MCF 10A (cell line): ENCODE data around the gene CNNM3. TPM values are rescaled to one million over a fixed set of nuclear protein-coding genes. Genes with fewer than 3 reads are reported as not detected.
"Not testable (repeated sequence)": the region's sequence is repeated elsewhere in the genome, so short reads cannot be mapped to it uniquely, and the experiment has no call there.

ENCODE experiments used
- BruUV-seq: library from RNA; stranded (reverse); fragments of 400-500 nt; replicated peaks from 2 replicates; lab custom pipeline; 2021; lab: Mats Ljungman, UMichigan
- CTCF ChIA-PET: fragments of 300-600 bp; sonication (Branson Sonifier 250); formaldehyde crosslinking; extraction: SDS; loops from one replicate; lab custom pipeline; 2021; ENCODE audit warnings: antibody characterized with exemption, inconsistent platforms; lab: Yijun Ruan, JAX
- POLR2A ChIA-PET: fragments of 300-600, 350-650 bp; sonication (Branson Sonifier 250); formaldehyde crosslinking; extraction: SDS; loops from one replicate; lab custom pipeline; 2020; ENCODE audit warnings: antibody characterized with exemption, inconsistent platforms; lab: Yijun Ruan, JAX
- DNase-seq: peaks from one replicate; pipeline ENCODE4 v3.0.0-alpha.2; 2018; ENCODE audit not compliant: unreplicated experiment
- H3K27ac Mint-ChIP-seq: one replicate; pipeline ENCODE4 v1.8.0; 2022; ENCODE audit warnings: mild to moderate bottlenecking, low read depth, mixed read lengths; ENCODE audit not compliant: unreplicated experiment
- H3K27me3 Mint-ChIP-seq: one replicate; pipeline ENCODE4 v1.8.0; 2022; ENCODE audit warnings: mixed read lengths; ENCODE audit not compliant: insufficient read depth, unreplicated experiment
- H3K36me3 Mint-ChIP-seq: one replicate; pipeline ENCODE4 v1.8.0; 2022; ENCODE audit warnings: mild to moderate bottlenecking, moderate library complexity, mixed read lengths; ENCODE audit not compliant: insufficient read depth, unreplicated experiment
- H3K4me1 Mint-ChIP-seq: one replicate; pipeline ENCODE4 v1.8.0; 2022; ENCODE audit warnings: mixed read lengths; ENCODE audit not compliant: insufficient read depth, unreplicated experiment
- H3K4me3 Mint-ChIP-seq: one replicate; pipeline ENCODE4 v1.8.0; 2022; ENCODE audit warnings: mild to moderate bottlenecking, moderate library complexity, mixed read lengths; ENCODE audit not compliant: unreplicated experiment
- H3K9me3 Mint-ChIP-seq: one replicate; pipeline ENCODE4 v1.8.0; 2022; ENCODE audit warnings: mixed read lengths; ENCODE audit not compliant: unreplicated experiment
- intact Hi-C: fragments of 100-400 bp; cut with micrococcal nuclease; formaldehyde crosslinking; loops from 2 replicates; pipeline ENCODE4 v1.14.1; 2022
- total RNA-seq: library from RNA; stranded (reverse); gene quantifications from 2 replicates; pipeline ENCODE4 v1.2.3, GENCODE V29; 2022
- TF ChIP-seq, protein P1 (sequence below): fragments of 200-600 bp; IDR thresholded peaks from one replicate; pipeline ENCODE4 v1.8.0; 2022; ENCODE audit warnings: antibody characterized with exemption, mild to moderate bottlenecking; ENCODE audit not compliant: unreplicated experiment

The CNNM3 gene
- total RNA-seq, 1 experiment from 2014 or later, result 9.1 TPM

DNA sequence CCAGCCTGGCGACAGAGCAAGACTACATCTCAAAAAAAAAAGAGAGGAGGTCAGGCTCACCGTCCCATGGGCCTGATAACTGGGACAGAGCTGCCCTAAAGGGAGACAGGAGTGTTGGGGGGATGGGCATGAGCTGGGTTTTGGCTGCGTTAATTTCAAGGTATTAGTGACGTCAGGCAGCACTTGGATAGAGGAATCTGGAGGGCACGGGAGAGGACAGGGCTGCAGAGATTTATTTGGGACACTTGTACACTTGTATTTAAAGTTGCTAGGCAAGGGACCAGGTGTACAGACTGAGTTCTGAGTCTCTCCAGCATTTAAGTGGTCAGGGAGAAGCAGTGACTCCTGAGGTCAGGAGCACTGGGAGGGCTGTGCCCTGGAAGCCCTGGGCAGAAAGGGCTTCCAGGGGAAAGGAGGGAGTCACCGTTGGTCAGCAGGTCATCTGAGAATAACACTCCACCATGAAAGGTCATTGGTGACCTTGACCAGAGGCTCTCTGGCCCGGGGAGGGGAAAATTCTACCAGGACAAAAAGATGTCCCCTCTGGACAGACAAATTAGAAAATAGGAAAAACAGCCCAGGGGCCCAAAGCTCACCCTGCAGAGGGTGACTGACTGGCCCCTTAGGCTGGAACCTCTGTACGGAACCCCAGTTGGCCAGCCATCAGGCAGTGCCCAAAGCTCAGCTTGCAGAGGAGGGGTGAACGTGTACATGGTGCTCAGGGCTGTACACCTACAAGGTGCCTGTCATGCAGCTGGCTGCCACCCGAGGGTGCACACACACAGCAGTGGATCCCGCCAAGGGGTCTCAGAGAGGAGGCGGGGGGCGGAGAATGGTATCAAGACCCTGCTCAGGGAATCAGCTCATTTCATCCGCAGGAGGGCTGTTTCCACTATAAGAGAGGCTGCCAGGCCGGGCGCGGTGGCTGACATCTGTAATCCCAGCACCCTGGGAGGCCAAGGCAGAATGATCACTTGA is 23.0 kb upstream of the CNNM3 start:
- no peak for DNase-seq
- intact Hi-C loops, result no loop called here
- no peaks in the 10 kb centered on the region for H3K36me3 Mint-ChIP-seq
- H3K9me3 Mint-ChIP-seq, result no peaks in the 10 kb centered on the region
- BruUV-seq, result no TSS peak
- ChIA-PET CTCF (interaction anchor here (0.7 to 1.1 kb wide), 2 partner anchors 32 to 156 kb away, joined by 3 read pairs; no protein-coding TSS in a partner anchor), POLR2A (no interaction called here)
- peaks cover 12% of the 10 kb centered on the region for H3K4me1 Mint-ChIP-seq
- H3K4me3 Mint-ChIP-seq, result no peak overlapping the region
- no peaks in the 10 kb centered on the region for H3K27me3 Mint-ChIP-seq
- H3K27ac Mint-ChIP-seq, result no peak overlapping the region
- TF ChIP-seq, protein P1, sequence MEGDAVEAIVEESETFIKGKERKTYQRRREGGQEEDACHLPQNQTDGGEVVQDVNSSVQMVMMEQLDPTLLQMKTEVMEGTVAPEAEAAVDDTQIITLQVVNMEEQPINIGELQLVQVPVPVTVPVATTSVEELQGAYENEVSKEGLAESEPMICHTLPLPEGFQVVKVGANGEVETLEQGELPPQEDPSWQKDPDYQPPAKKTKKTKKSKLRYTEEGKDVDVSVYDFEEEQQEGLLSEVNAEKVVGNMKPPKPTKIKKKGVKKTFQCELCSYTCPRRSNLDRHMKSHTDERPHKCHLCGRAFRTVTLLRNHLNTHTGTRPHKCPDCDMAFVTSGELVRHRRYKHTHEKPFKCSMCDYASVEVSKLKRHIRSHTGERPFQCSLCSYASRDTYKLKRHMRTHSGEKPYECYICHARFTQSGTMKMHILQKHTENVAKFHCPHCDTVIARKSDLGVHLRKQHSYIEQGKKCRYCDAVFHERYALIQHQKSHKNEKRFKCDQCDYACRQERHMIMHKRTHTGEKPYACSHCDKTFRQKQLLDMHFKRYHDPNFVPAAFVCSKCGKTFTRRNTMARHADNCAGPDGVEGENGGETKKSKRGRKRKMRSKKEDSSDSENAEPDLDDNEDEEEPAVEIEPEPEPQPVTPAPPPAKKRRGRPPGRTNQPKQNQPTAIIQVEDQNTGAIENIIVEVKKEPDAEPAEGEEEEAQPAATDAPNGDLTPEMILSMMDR, result no peak

DNA sequence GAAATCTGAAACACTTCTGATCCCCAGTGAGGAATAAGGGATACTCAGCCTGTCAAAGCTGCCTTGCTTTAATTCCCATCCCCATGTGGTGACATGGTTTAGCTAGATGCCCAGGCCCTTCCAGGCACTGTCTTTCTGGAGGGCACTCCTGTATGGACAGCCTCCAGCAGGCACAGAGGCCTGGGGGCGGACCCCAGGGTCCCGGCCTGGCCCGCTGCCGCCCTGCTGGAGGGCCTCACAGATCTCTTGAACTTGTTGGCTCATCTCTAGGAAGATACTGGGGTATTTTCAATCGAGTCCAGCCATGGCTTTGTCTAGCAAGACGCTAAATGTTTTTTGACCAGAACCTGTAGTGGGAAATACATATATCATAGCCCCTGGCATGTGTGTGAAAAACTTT is 21.0 kb upstream of the CNNM3 start:
- POLR2A ChIA-PET, result no interaction called here
- intact Hi-C loops, result no loop called here
- Mint-ChIP-seq H3K36me3 (no peaks in the 10 kb centered on the region), H3K4me3 (no peak overlapping the region), H3K9me3 (no peaks in the 10 kb centered on the region), H3K27me3 (no peaks in the 10 kb centered on the region), H3K27ac (no peak overlapping the region), H3K4me1 (no peaks in the 10 kb centered on the region)
- TF ChIP-seq, protein P1, result no peak
- CTCF ChIA-PET, result interaction anchor here (0.7 kb wide), 1 partner anchor 334 kb away, joined by 3 read pairs; no protein-coding TSS in a partner anchor
- no peak for DNase-seq
- no TSS peak for BruUV-seq

DNA sequence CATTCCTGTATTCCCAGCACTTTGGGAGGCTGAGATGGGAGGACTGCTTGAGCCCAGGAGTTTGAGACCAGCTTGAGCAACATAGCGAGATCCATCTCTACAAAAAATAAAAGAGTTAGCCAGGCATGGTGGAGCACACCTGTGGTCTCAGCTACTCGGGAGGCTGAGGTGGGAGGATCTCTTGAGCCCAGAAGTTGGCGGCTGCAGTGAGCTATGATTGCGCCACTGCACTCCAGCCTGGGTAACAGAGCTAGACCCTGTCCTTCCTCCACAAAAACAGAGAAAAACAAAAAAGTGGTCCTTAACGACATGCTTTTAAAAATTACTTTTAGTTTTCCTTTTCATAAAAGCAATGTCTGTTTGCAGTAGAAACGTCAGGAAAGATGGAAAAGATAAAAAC is 19.6 kb upstream of the CNNM3 start:
- CTCF ChIA-PET, result interaction anchor here (1.0 kb wide), 1 partner anchor 35 kb away, joined by 4 read pairs; no protein-coding TSS in a partner anchor
- H3K36me3 Mint-ChIP-seq, H3K27me3 Mint-ChIP-seq, H3K27ac Mint-ChIP-seq, H3K9me3 Mint-ChIP-seq, POLR2A ChIA-PET, DNase-seq, BruUV-seq, H3K4me1 Mint-ChIP-seq, H3K4me3 Mint-ChIP-seq, intact Hi-C loops: not testable (repeated sequence)

DNA sequence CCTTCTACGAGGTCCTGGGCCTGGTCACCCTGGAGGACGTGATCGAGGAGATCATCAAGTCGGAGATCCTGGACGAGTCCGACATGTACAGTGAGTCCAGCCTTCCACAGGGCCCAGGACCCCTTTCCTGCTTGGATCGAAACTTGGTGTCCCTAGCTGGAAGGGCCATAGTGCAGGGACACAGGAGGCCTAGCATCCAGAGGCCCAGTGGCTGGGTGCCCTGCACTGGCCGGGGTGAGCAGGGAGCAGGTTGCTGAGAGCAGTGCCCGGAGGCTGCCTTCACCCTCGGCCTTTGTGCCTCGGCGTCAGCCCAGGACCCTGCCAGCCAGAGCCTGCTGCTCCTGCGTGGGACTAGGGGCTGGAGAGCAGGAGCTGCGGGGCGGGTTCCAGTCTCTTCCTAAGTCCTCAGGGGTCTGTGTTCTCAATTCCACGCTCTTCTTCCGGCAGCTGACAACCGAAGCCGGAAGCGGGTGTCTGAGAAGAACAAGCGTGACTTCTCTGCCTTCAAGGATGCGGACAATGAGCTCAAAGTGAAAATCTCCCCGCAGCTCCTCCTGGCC is 18.9 kb upstream of the CNNM3 start:
- H3K27ac Mint-ChIP-seq, result no peak overlapping the region
- intact Hi-C loops, result no loop called here
- no peak for DNase-seq
- TF ChIP-seq, protein P1, result no peak
- H3K36me3 Mint-ChIP-seq, result no peaks in the 10 kb centered on the region
- no peak overlapping the region for H3K4me3 Mint-ChIP-seq
- no peaks in the 10 kb centered on the region for H3K9me3 Mint-ChIP-seq
- BruUV-seq, result no TSS peak
- H3K4me1 Mint-ChIP-seq, result no peaks in the 10 kb centered on the region
- no peaks in the 10 kb centered on the region for H3K27me3 Mint-ChIP-seq
- CTCF ChIA-PET, result interaction anchor here (0.7 to 1.0 kb wide), 3 partner anchors 126 to 1671 kb away, joined by 3 read pairs; no protein-coding TSS in a partner anchor
- POLR2A ChIA-PET, result interaction anchor here (1.9 kb wide), 1 partner anchor 10 kb away, joined by 5 read pairs; no protein-coding TSS in a partner anchor
